ENCODE measurements around the gene KRT32. TPM values are rescaled to one million over a fixed set of nuclear protein-coding genes. Genes with fewer than 3 reads are reported as not detected.

The KRT32 gene
- total and polyA plus RNA-seq, 4 donors = not detected

GRCh38 chr17:41413982-41414381 is 53.2 kb downstream of the KRT32 start:
- no peaks in the 10 kb centered on the region for H3K36me3 ChIP-seq (ENCODE audit: control insufficient read depth in 4 of 4, insufficient read depth in 4 of 4, low read length in 4 of 4)
- peaks cover 0 to 1% (median 0%) of the 10 kb centered on the region in 4 donors for H3K9me3 ChIP-seq (ENCODE audit: control insufficient read depth in 4 of 4, insufficient read depth in 3 of 4, low read length in 3 of 4)
- H3K27me3 ChIP-seq (ENCODE audit: control insufficient read depth in 3 of 3, insufficient read depth in 3 of 3, low read length in 2 of 3) = no peaks in the 10 kb centered on the region
- no peak for ATAC-seq (ENCODE audit: insufficient read depth, low FRiP score)
- peaks cover 0 to 1% (median 0%) of the 10 kb centered on the region in 5 donors for H3K4me1 ChIP-seq (ENCODE audit: control insufficient read depth in 5 of 5, insufficient read depth in 5 of 5, low read length in 5 of 5)
- no peak for TF ChIP-seq CTCF (IDR thresholded peaks at IDR 0.05; ENCODE audit: control extremely low read depth, extremely low read depth)
- WGBS, 2 donors = 87 to 89% methylated on average over 2 of the region's 2 CpGs
- DNase-seq = no peak
- H3K4me3 ChIP-seq = no peak overlapping the region
- no peak overlapping the region for H3K27ac ChIP-seq (ENCODE audit: low read depth in 1 of 2, low read length in 1 of 2)
- no peak overlapping the region for H3K9ac ChIP-seq (ENCODE audit: insufficient read depth in 1 of 2, low read length in 2 of 2)

GRCh38 chr17:41413353-41413957 is 53.7 kb downstream of the KRT32 start:
- no peak overlapping the region for H3K9ac ChIP-seq (ENCODE audit: insufficient read depth in 1 of 2, low read length in 2 of 2)
- DNase-seq = peak; percentile 41 to 66 (median 58)
- ATAC-seq (ENCODE audit: insufficient read depth, low FRiP score) = peak; percentile 49
- peaks cover 0 to 1% (median 0%) of the 10 kb centered on the region in 4 donors for H3K9me3 ChIP-seq (ENCODE audit: control insufficient read depth in 4 of 4, insufficient read depth in 3 of 4, low read length in 3 of 4)
- TF ChIP-seq CTCF (IDR thresholded peaks at IDR 0.05; ENCODE audit: control extremely low read depth, extremely low read depth) = no peak
- WGBS, 2 donors = 50 to 65% methylated on average over 5 of the region's 5 CpGs
- H3K4me1 ChIP-seq (ENCODE audit: control insufficient read depth in 5 of 5, insufficient read depth in 5 of 5, low read length in 5 of 5) = peaks cover 0 to 1% (median 0%) of the 10 kb centered on the region in 5 donors
- H3K27ac ChIP-seq (ENCODE audit: low read depth in 1 of 2, low read length in 1 of 2) = no peak overlapping the region
- no peaks in the 10 kb centered on the region for H3K27me3 ChIP-seq (ENCODE audit: control insufficient read depth in 3 of 3, insufficient read depth in 3 of 3, low read length in 2 of 3)
- no peaks in the 10 kb centered on the region for H3K36me3 ChIP-seq (ENCODE audit: control insufficient read depth in 4 of 4, insufficient read depth in 4 of 4, low read length in 4 of 4)
- H3K4me3 ChIP-seq = no peak overlapping the region

GRCh38 chr17:41411072-41411840 is 55.9 kb downstream of the KRT32 start:
- Histone ChIP-seq H3K4me3 (no peak overlapping the region), H3K4me1 (ENCODE audit: control insufficient read depth in 5 of 5, insufficient read depth in 5 of 5, low read length in 5 of 5) (no peaks in the 10 kb centered on the region), H3K36me3 (ENCODE audit: control insufficient read depth in 4 of 4, insufficient read depth in 4 of 4, low read length in 4 of 4) (no peaks in the 10 kb centered on the region), H3K9me3 (ENCODE audit: control insufficient read depth in 4 of 4, insufficient read depth in 3 of 4, low read length in 3 of 4) (peaks cover 0 to 1% (median 0%) of the 10 kb centered on the region in 4 donors), H3K27me3 (ENCODE audit: control insufficient read depth in 3 of 3, insufficient read depth in 3 of 3, low read length in 2 of 3) (no peaks in the 10 kb centered on the region), H3K27ac (ENCODE audit: low read depth in 1 of 2, low read length in 1 of 2) (no peak overlapping the region), H3K9ac (ENCODE audit: insufficient read depth in 1 of 2, low read length in 2 of 2) (no peak overlapping the region)
- DNase-seq = no peak
- WGBS, 2 donors = 96% methylated on average over 20 of the region's 20 CpGs
- TF ChIP-seq CTCF (IDR thresholded peaks at IDR 0.05; ENCODE audit: control extremely low read depth, extremely low read depth) = no peak
- ATAC-seq (ENCODE audit: insufficient read depth, low FRiP score) = no peak

Small RNA genes within 50 kb of the gene (small RNA-seq; reads per million reads assigned to genes)
- gene RNU2-32P (ENCODE audit: low replicate concordance) = 0.66 reads per million, percentile 71 among the genes with 10 or more reads in this experiment

Other genes with a start within 250 kb of the KRT32 start
- not detected for gene KRTAP9-2, start 240.7 kb downstream of the KRT32 start, total RNA-seq
- gene KRTAP9-2, start 240.7 kb downstream of the KRT32 start, polyA plus RNA-seq = not detected
- not detected for gene KRTAP9-3, start 234.9 kb downstream of the KRT32 start, total RNA-seq
- not detected for gene KRTAP9-3, start 234.9 kb downstream of the KRT32 start, polyA plus RNA-seq
- gene KRTAP9-8, start 229.4 kb downstream of the KRT32 start, total RNA-seq = not detected
- not detected for gene KRTAP9-8, start 229.4 kb downstream of the KRT32 start, polyA plus RNA-seq
- not detected for gene KRTAP9-4, start 217.7 kb downstream of the KRT32 start, total RNA-seq
- gene KRTAP9-4, start 217.7 kb downstream of the KRT32 start, polyA plus RNA-seq = not detected
- gene KRTAP9-9, start 212.0 kb downstream of the KRT32 start, total RNA-seq = not detected
- gene KRTAP9-9, start 212.0 kb downstream of the KRT32 start, polyA plus RNA-seq = not detected
- not detected for gene KRTAP9-6, start 202.0 kb downstream of the KRT32 start, total RNA-seq
- gene KRTAP9-6, start 202.0 kb downstream of the KRT32 start, polyA plus RNA-seq = not detected
- not detected for gene KRTAP9-7, start 191.7 kb downstream of the KRT32 start, total RNA-seq
- gene KRTAP9-7, start 191.7 kb downstream of the KRT32 start, polyA plus RNA-seq = not detected
- gene KRTAP29-1, start 164.5 kb downstream of the KRT32 start, total RNA-seq = not detected
- not detected for gene KRTAP29-1, start 164.5 kb downstream of the KRT32 start, polyA plus RNA-seq
- not detected for gene KRTAP16-1, start 158.1 kb downstream of the KRT32 start, total RNA-seq
- not detected for gene KRTAP16-1, start 158.1 kb downstream of the KRT32 start, polyA plus RNA-seq
- gene KRTAP17-1, start 151.7 kb downstream of the KRT32 start, total RNA-seq = not detected
- gene KRTAP17-1, start 151.7 kb downstream of the KRT32 start, polyA plus RNA-seq = not detected
- gene KRT33A, start 116.6 kb downstream of the KRT32 start, total RNA-seq = not detected
- not detected for gene KRT33A, start 116.6 kb downstream of the KRT32 start, polyA plus RNA-seq
- gene KRT33B, start 97.6 kb downstream of the KRT32 start, total RNA-seq = not detected
- not detected for gene KRT33B, start 97.6 kb downstream of the KRT32 start, polyA plus RNA-seq
- not detected for gene KRT34, start 85.1 kb downstream of the KRT32 start, total RNA-seq
- gene KRT34, start 85.1 kb downstream of the KRT32 start, polyA plus RNA-seq = not detected
- gene KRT31, start 69.8 kb downstream of the KRT32 start, total RNA-seq = not detected
- gene KRT31, start 69.8 kb downstream of the KRT32 start, polyA plus RNA-seq = under 1 TPM in 1 of 2 donors, not detected in 1; 0.02 TPM
- not detected for gene KRT37, start 42.8 kb downstream of the KRT32 start, total RNA-seq
- gene KRT37, start 42.8 kb downstream of the KRT32 start, polyA plus RNA-seq = not detected
- not detected for gene KRT38, start 26.4 kb downstream of the KRT32 start, total RNA-seq
- gene KRT38, start 26.4 kb downstream of the KRT32 start, polyA plus RNA-seq = not detected
- not detected for gene KRT35, start 13.8 kb upstream of the KRT32 start, total RNA-seq
- not detected for gene KRT35, start 13.8 kb upstream of the KRT32 start, polyA plus RNA-seq
- not detected for gene KRT36, start 22.5 kb upstream of the KRT32 start, total RNA-seq
- gene KRT36, start 22.5 kb upstream of the KRT32 start, polyA plus RNA-seq = under 1 TPM in 1 of 2 donors, not detected in 1; 0.02 TPM
- gene KRT13, start 38.2 kb upstream of the KRT32 start, total RNA-seq = 10 to 100 TPM in 1 of 2 donors, 1 to 10 TPM in 1; 7.9 to 11.6 TPM
- gene KRT13, start 38.2 kb upstream of the KRT32 start, polyA plus RNA-seq = 10 to 100 TPM in 1 of 2 donors, 1 to 10 TPM in 1; 4.0 to 16.1 TPM
- 10 to 100 TPM; 20.4 to 51.7 TPM for gene KRT15, start 51.5 kb upstream of the KRT32 start, total RNA-seq
- 10 to 100 TPM; 15.2 to 33.6 TPM for gene KRT15, start 51.5 kb upstream of the KRT32 start, polyA plus RNA-seq
- 100 to 1,000 TPM; 495 to 770 TPM for gene KRT19, start 60.9 kb upstream of the KRT32 start, total RNA-seq
- 100 to 1,000 TPM; 637 to 811 TPM for gene KRT19, start 60.9 kb upstream of the KRT32 start, polyA plus RNA-seq
- gene KRT9, start 104.7 kb upstream of the KRT32 start, total RNA-seq = not detected
- not detected for gene KRT9, start 104.7 kb upstream of the KRT32 start, polyA plus RNA-seq
- gene KRT14, start 119.5 kb upstream of the KRT32 start, total RNA-seq = under 1 TPM in 1 of 2 donors, not detected in 1; 0.71 TPM
- under 1 TPM; 0.37 to 0.63 TPM for gene KRT14, start 119.5 kb upstream of the KRT32 start, polyA plus RNA-seq
- gene KRT16, start 145.4 kb upstream of the KRT32 start, total RNA-seq = under 1 TPM in 1 of 2 donors, not detected in 1; 0.28 TPM
- under 1 TPM; 0.10 to 0.18 TPM for gene KRT16, start 145.4 kb upstream of the KRT32 start, polyA plus RNA-seq
- gene KRT17, start 157.2 kb upstream of the KRT32 start, total RNA-seq = 10 to 100 TPM; 39.8 to 45.4 TPM
- 10 to 100 TPM; 27.3 to 47.2 TPM for gene KRT17, start 157.2 kb upstream of the KRT32 start, polyA plus RNA-seq
- gene EIF1, start 221.5 kb upstream of the KRT32 start, total RNA-seq = 100 to 1,000 TPM; 381 to 872 TPM
- 100 to 1,000 TPM; 485 to 867 TPM for gene EIF1, start 221.5 kb upstream of the KRT32 start, polyA plus RNA-seq
- not detected for gene GAST, start 244.9 kb upstream of the KRT32 start, total RNA-seq
- not detected for gene GAST, start 244.9 kb upstream of the KRT32 start, polyA plus RNA-seq